Parathyroid adenoma (tissue), 2 donors: Measurements from ENCODE around the gene GRIN2A.

Experiments used
- H2AFZ ChIP-seq: fragments of 300-600 bp; sonication (generic); one replicate; pipeline ENCODE4 v1.7.0; 2017; ENCODE audit warnings: antibody characterized with exemption, mild to moderate bottlenecking
- H3K27ac ChIP-seq: fragments of 300-600 bp; sonication (generic); one replicate; pipeline ENCODE4 v1.7.0; 2017
- H3K27me3 ChIP-seq: fragments of 300-600 bp; sonication (generic); one replicate; pipeline ENCODE4 v1.7.0; 2017; ENCODE audit warnings: low read length; ENCODE audit not compliant: control insufficient read depth, insufficient read depth
- H3K36me3 ChIP-seq: fragments of 300-600 bp; sonication (generic); one replicate; pipeline ENCODE4 v1.7.0; 2017; ENCODE audit warnings: low read length; ENCODE audit not compliant: control insufficient read depth, insufficient read depth
- H3K4me1 ChIP-seq: fragments of 300-600 bp; sonication (generic); one replicate; pipeline ENCODE4 v1.7.0; 2017; ENCODE audit warnings: control low read depth
- H3K4me2 ChIP-seq: fragments of 300-600 bp; sonication (generic); one replicate; pipeline ENCODE4 v1.7.0; 2017; ENCODE audit warnings: low read length
- H3K4me3 ChIP-seq: fragments of 300-600 bp; sonication (generic); one replicate; pipeline ENCODE4 v1.7.0; 2017; ENCODE audit warnings: low read depth, low read length
- H3K79me2 ChIP-seq: fragments of 300-600 bp; sonication (generic); one replicate; pipeline ENCODE4 v1.7.0; 2017; ENCODE audit warnings: control low read depth
- H3K9ac ChIP-seq: fragments of 300-600 bp; sonication (generic); one replicate; pipeline ENCODE4 v1.7.0; 2017; ENCODE audit warnings: mild to moderate bottlenecking
- H3K9me3 ChIP-seq: fragments of 300-600 bp; sonication (generic); one replicate; pipeline ENCODE4 v1.7.0; 2017; ENCODE audit warnings: low read length; ENCODE audit not compliant: control insufficient read depth
- TF ChIP-seq, protein P1 (sequence below): fragments of 300-600 bp; sonication (generic); IDR thresholded peaks from one replicate; pipeline ENCODE4 v1.7.0; 2017; ENCODE audit warnings: antibody characterized with exemption, mild to moderate bottlenecking
- donor health status: primary hyperparathyroidism.

Gene GRIN2A

DNA sequence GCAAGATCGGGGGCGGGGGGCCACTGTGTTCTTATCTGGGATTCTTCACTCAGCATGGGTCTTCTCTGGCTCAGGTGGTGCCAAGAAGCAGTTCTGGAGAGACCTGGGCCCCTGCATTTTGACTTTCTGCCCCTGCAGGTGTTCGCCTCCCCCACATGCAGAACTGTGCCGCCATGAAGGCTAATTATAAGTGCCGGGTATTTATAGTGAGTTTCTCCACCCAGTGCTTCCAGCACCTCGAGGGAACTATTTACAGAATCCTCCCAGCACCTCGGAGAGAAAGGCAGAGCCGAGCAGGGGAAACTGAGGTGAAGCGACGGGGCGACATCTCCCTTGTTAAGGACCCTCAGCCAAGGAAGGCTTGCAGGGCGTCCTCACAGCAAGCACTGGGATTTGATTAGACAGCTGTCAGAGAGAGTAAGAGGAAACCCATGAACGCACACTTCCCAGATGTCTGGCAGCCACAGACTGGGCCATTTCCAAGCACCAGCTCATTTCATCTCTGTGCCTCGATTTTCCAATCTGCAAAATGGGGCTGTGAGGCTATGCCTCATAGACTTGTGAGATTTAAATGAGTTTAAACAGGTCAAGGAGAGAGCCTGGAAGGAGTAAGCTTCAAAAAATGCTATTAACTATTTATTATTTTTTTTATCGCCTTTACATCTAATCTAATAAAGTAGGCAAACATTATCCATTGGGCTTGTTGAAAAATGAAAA is 36.4 kb upstream of the GRIN2A start:
- no peaks in the 10 kb centered on the region for H3K27me3 ChIP-seq
- TF ChIP-seq, protein P1, sequence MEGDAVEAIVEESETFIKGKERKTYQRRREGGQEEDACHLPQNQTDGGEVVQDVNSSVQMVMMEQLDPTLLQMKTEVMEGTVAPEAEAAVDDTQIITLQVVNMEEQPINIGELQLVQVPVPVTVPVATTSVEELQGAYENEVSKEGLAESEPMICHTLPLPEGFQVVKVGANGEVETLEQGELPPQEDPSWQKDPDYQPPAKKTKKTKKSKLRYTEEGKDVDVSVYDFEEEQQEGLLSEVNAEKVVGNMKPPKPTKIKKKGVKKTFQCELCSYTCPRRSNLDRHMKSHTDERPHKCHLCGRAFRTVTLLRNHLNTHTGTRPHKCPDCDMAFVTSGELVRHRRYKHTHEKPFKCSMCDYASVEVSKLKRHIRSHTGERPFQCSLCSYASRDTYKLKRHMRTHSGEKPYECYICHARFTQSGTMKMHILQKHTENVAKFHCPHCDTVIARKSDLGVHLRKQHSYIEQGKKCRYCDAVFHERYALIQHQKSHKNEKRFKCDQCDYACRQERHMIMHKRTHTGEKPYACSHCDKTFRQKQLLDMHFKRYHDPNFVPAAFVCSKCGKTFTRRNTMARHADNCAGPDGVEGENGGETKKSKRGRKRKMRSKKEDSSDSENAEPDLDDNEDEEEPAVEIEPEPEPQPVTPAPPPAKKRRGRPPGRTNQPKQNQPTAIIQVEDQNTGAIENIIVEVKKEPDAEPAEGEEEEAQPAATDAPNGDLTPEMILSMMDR, result no peak
- H3K36me3 ChIP-seq, result no peaks in the 10 kb centered on the region
- H3K27ac ChIP-seq, result no peak overlapping the region
- no peaks in the 10 kb centered on the region for H3K79me2 ChIP-seq
- H3K9ac ChIP-seq, result no peak overlapping the region
- no peaks in the 10 kb centered on the region for H3K4me1 ChIP-seq
- H3K9me3 ChIP-seq, result no peaks in the 10 kb centered on the region
- no peak overlapping the region for H3K4me2 ChIP-seq
- H3K4me3 ChIP-seq, result no peak overlapping the region
- H2AFZ ChIP-seq, result no peak overlapping the region

GRCh38 chr16:10213748-10214147 is 31.5 kb upstream of the GRIN2A start:
- H3K27me3 ChIP-seq, result no peaks in the 10 kb centered on the region
- H3K4me2 ChIP-seq, result no peak overlapping the region
- H3K4me1 ChIP-seq, result no peaks in the 10 kb centered on the region
- H3K9me3 ChIP-seq, result no peaks in the 10 kb centered on the region
- no peak overlapping the region for H3K9ac ChIP-seq
- H2AFZ ChIP-seq, result no peak overlapping the region
- no peaks in the 10 kb centered on the region for H3K36me3 ChIP-seq
- H3K79me2 ChIP-seq, result no peaks in the 10 kb centered on the region
- H3K27ac ChIP-seq, result no peak overlapping the region
- TF ChIP-seq, protein P1, result no peak
- no peak overlapping the region for H3K4me3 ChIP-seq

DNA sequence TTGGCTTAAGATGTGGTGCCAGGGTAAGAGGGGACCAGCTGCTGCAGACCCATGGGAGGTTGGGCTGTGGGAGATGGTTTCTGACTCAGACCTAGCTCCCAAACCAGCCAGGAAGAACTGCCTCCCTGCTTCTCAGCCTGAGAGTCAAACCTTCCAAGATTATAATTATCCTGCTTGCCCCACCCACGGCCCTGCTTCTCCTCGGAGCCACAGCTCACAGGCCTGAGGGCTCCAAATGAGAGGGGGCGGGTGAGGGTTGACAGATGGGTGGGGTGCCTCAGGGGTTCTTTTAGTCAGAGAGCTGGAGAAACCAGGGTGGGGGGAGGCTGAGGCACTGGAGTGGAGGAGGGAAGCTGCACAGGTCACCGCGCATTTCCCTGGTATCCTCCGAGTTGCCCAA is 28.7 kb upstream of the GRIN2A start:
- H3K79me2 ChIP-seq, result no peaks in the 10 kb centered on the region
- H3K4me2 ChIP-seq, result no peak overlapping the region
- TF ChIP-seq, protein P1, result no peak

GRCh38 chr16:10206865-10207264 is 24.6 kb upstream of the GRIN2A start:
- H2AFZ ChIP-seq, result no peak overlapping the region
- H3K27me3 ChIP-seq, result no peaks in the 10 kb centered on the region
- H3K9ac ChIP-seq, result no peak overlapping the region
- H3K4me3 ChIP-seq, result no peak overlapping the region
- no peaks in the 10 kb centered on the region for H3K4me1 ChIP-seq
- H3K79me2 ChIP-seq, result no peaks in the 10 kb centered on the region
- no peaks in the 10 kb centered on the region for H3K36me3 ChIP-seq
- no peaks in the 10 kb centered on the region for H3K9me3 ChIP-seq
- TF ChIP-seq, protein P1, result no peak
- no peak overlapping the region for H3K27ac ChIP-seq
- no peak overlapping the region for H3K4me2 ChIP-seq

More for the DNA sequence above, 28.7 kb upstream of the GRIN2A start:
- Histone ChIP-seq H3K27ac (no peak overlapping the region), H3K4me1 (no peaks in the 10 kb centered on the region), H3K27me3 (no peaks in the 10 kb centered on the region), H3K9me3 (no peaks in the 10 kb centered on the region), H3K4me3 (no peak overlapping the region), H3K36me3 (no peaks in the 10 kb centered on the region), H3K9ac (no peak overlapping the region), H2AFZ (no peak overlapping the region)

GRCh38 chr16:10206215-10206614 is 24.0 kb upstream of the GRIN2A start:
- Histone ChIP-seq H3K9me3 (no peaks in the 10 kb centered on the region), H3K9ac (no peak overlapping the region), H3K4me2 (no peak overlapping the region), H3K36me3 (no peaks in the 10 kb centered on the region), H3K27ac (no peak overlapping the region), H3K27me3 (no peaks in the 10 kb centered on the region), H2AFZ (no peak overlapping the region), H3K4me1 (no peaks in the 10 kb centered on the region), H3K79me2 (no peaks in the 10 kb centered on the region), H3K4me3 (no peak overlapping the region)
- TF ChIP-seq, protein P1, result no peak
